Astrocyte (in vitro differentiated cells and primary cell): ENCODE measurements around the gene PNO1. TPM values are rescaled to one million over a fixed set of nuclear protein-coding genes. Genes with fewer than 3 reads are reported as not detected.

Experiments
- DNase-seq: peaks from one replicate; pipeline ENCODE4 v3.0.0-alpha.2; 2010; ENCODE audit warnings: low read depth
- FAIRE-seq: peaks from 2 replicates; lab custom pipeline; 2011; peaks lifted over from hg19 to GRCh38; lab: Jason Lieb, UNC
- H2AFZ ChIP-seq: 2 replicates; pipeline ENCODE4 v1.6.0; 2012; ENCODE audit warnings: low read depth, low read length, inconsistent platforms
- H3K27ac ChIP-seq: 2 replicates; pipeline ENCODE4 v1.5.1; 2011; ENCODE audit warnings: low read depth, low read length, inconsistent platforms
- H3K27me3 ChIP-seq: 2 replicates; pipeline ENCODE4 v1.6.0; 2011; ENCODE audit warnings: low read length, inconsistent platforms; ENCODE audit not compliant: insufficient read depth
- H3K36me3 ChIP-seq: 2 replicates; pipeline ENCODE4 v1.5.1; 2011; ENCODE audit warnings: low read length, inconsistent platforms; ENCODE audit not compliant: insufficient read depth
- H3K4me1 ChIP-seq: 2 replicates; pipeline ENCODE4 v1.5.1; 2011; ENCODE audit warnings: low read length, inconsistent platforms; ENCODE audit not compliant: insufficient read depth
- H3K4me2 ChIP-seq: 2 replicates; pipeline ENCODE4 v1.6.0; 2012; ENCODE audit warnings: low read length, inconsistent platforms
- H3K4me3 ChIP-seq: 2 replicates; pipeline ENCODE4 v1.5.1; 2011; ENCODE audit warnings: low read depth, mild to moderate bottlenecking, low read length, inconsistent platforms; ENCODE audit not compliant: insufficient read depth
- H3K79me2 ChIP-seq: 2 replicates; pipeline ENCODE4 v1.6.0; 2012; ENCODE audit warnings: mild to moderate bottlenecking, low read length, inconsistent platforms; ENCODE audit not compliant: insufficient read depth
- H3K9ac ChIP-seq: 2 replicates; pipeline ENCODE4 v1.6.0; 2012; ENCODE audit warnings: mild to moderate bottlenecking, low read length, inconsistent platforms
- H3K9me3 ChIP-seq: 2 replicates; pipeline ENCODE4 v1.5.1; 2012; ENCODE audit warnings: low read depth, mild to moderate bottlenecking, low read length, inconsistent platforms; ENCODE audit not compliant: insufficient read depth
- H4K20me1 ChIP-seq: 2 replicates; pipeline ENCODE4 v1.6.0; 2012; ENCODE audit warnings: low read length, inconsistent platforms; ENCODE audit not compliant: insufficient read depth
- H3K27ac Mint-ChIP-seq: one replicate; pipeline ENCODE4 v1.8.0; 2021; ENCODE audit warnings: mild to moderate bottlenecking, mixed read lengths; ENCODE audit not compliant: unreplicated experiment
- H3K27me3 Mint-ChIP-seq: one replicate; pipeline ENCODE4 v1.8.0; 2021; ENCODE audit warnings: low read depth, mixed read lengths; ENCODE audit not compliant: unreplicated experiment
- H3K36me3 Mint-ChIP-seq: one replicate; pipeline ENCODE4 v1.8.0; 2021; ENCODE audit warnings: low read depth, mixed read lengths; ENCODE audit not compliant: unreplicated experiment
- H3K4me1 Mint-ChIP-seq: one replicate; pipeline ENCODE4 v1.8.0; 2021; ENCODE audit warnings: low read depth, mixed read lengths; ENCODE audit not compliant: unreplicated experiment
- H3K4me3 Mint-ChIP-seq: one replicate; pipeline ENCODE4 v1.8.0; 2021; ENCODE audit warnings: mild to moderate bottlenecking, moderate library complexity, mixed read lengths; ENCODE audit not compliant: unreplicated experiment
- H3K9me3 Mint-ChIP-seq: one replicate; pipeline ENCODE4 v1.8.0; 2021; ENCODE audit warnings: mild to moderate bottlenecking, mixed read lengths; ENCODE audit not compliant: unreplicated experiment
- CTCF ChIP-seq: IDR thresholded peaks from 2 replicates; pipeline ENCODE4 v1.5.1; 2011; ENCODE audit warnings: low read depth, mild to moderate bottlenecking, inconsistent platforms, low read length, moderate library complexity; ENCODE audit not compliant: insufficient read depth
- EZH2 ChIP-seq: IDR thresholded peaks from 2 replicates; pipeline ENCODE4 v1.6.1; 2012; ENCODE audit warnings: mild to moderate bottlenecking, low read length, inconsistent platforms; ENCODE audit not compliant: insufficient read depth
- total RNA-seq: library from RNA; stranded (reverse); gene quantifications from 2 replicates; pipeline ENCODE4 v1.2.1, GENCODE V29; 2021

Gene PNO1
- total RNA-seq, 1 donor from 2014 or later = 26.8 TPM

DNA sequence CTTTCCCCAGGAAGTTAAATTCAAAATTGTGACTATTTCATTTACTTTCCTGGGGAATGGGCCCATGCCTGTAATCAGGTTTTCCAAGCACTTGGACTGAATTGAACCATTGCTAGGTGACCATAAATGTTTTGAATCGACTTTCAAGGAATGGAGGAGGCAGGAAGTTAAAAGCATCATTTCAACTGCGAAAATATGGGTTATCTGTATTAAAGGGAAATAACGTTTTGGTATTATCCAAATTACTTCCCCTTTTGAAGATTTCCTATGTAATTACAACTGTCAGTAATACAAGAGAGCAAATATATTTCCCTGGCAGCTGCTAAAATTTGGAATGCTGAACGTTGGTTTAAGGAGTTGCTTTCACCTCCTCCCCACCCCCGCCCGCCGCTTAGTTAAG is 19.0 kb downstream of the PNO1 start:
- H3K27me3 ChIP-seq = no peaks in the 10 kb centered on the region
- Mint-ChIP-seq H3K9me3 (no peaks in the 10 kb centered on the region), H3K4me1 (no peaks in the 10 kb centered on the region), H3K27me3 (no peaks in the 10 kb centered on the region), H3K27ac (no peak overlapping the region), H3K36me3 (peaks cover 5% of the 10 kb centered on the region), H3K4me3 (no peak overlapping the region)
- no peak overlapping the region for H3K4me2 ChIP-seq
- no peak overlapping the region for H3K9ac ChIP-seq
- no peak overlapping the region for H3K4me3 ChIP-seq
- peaks cover 15% of the 10 kb centered on the region for H4K20me1 ChIP-seq
- peaks cover 29% of the 10 kb centered on the region for H3K36me3 ChIP-seq
- peaks cover 14% of the 10 kb centered on the region for H3K79me2 ChIP-seq
- H3K4me1 ChIP-seq = no peaks in the 10 kb centered on the region
- no peaks in the 10 kb centered on the region for H3K9me3 ChIP-seq
- no peak for DNase-seq
- no peak overlapping the region for H2AFZ ChIP-seq
- no peak overlapping the region for H3K27ac ChIP-seq
- FAIRE-seq = no peak
- TF ChIP-seq CTCF = no peak
- TF ChIP-seq EZH2 = no peak

DNA sequence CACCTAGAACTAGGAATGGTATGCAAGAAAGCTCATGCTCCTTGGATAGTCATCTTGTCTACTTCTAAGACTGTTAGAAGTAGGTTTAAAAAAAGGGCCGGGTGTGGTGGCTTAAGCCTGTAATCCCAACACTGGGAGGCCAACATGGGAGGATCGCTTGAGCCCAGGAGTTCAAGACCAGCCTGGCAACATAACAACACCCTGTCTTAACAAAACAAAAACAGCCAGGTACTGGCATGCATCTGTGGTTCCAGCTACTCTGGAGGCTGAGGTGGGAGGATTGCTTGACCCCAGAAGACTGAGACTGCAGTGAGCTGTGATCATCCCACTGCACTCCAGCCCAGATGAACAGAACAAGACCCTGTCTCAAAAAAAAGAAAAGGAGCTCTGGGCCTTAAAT is 19.9 kb downstream of the PNO1 start:
- Histone ChIP-seq H3K27me3 (no peaks in the 10 kb centered on the region), H3K4me1 (no peaks in the 10 kb centered on the region), H3K36me3 (peaks cover 26% of the 10 kb centered on the region), H3K9me3 (no peaks in the 10 kb centered on the region), H4K20me1 (peaks cover 8% of the 10 kb centered on the region), H3K9ac (no peak overlapping the region), H3K27ac (no peak overlapping the region), H3K4me3 (no peak overlapping the region), H2AFZ (no peak overlapping the region), H3K4me2 (no peak overlapping the region), H3K79me2 (peaks cover 10% of the 10 kb centered on the region)
- H3K4me1 Mint-ChIP-seq = no peaks in the 10 kb centered on the region
- H3K27me3 Mint-ChIP-seq = no peaks in the 10 kb centered on the region
- no peak overlapping the region for H3K4me3 Mint-ChIP-seq
- H3K9me3 Mint-ChIP-seq = no peaks in the 10 kb centered on the region
- no peak for TF ChIP-seq EZH2
- TF ChIP-seq CTCF = no peak
- H3K27ac Mint-ChIP-seq = no peak overlapping the region
- FAIRE-seq = no peak
- no peak for DNase-seq
- peaks cover 5% of the 10 kb centered on the region for H3K36me3 Mint-ChIP-seq

- Histone ChIP-seq H3K79me2 (peaks cover 14% of the 10 kb centered on the region), H3K27me3 (no peaks in the 10 kb centered on the region), H3K9me3 (no peaks in the 10 kb centered on the region), H3K4me3 (no peak overlapping the region), H3K27ac (no peak overlapping the region), H3K4me1 (no peaks in the 10 kb centered on the region), H3K36me3 (peaks cover 30% of the 10 kb centered on the region), H3K9ac (no peak overlapping the region), H2AFZ (no peak overlapping the region), H3K4me2 (no peak overlapping the region), H4K20me1 (peaks cover 8% of the 10 kb centered on the region)
- H3K27ac Mint-ChIP-seq = no peak overlapping the region
- FAIRE-seq (no peak), DNase-seq (no peak)
- H3K36me3 Mint-ChIP-seq = peaks cover 5% of the 10 kb centered on the region
- no peaks in the 10 kb centered on the region for H3K4me1 Mint-ChIP-seq
- no peak overlapping the region for H3K4me3 Mint-ChIP-seq
- no peaks in the 10 kb centered on the region for H3K27me3 Mint-ChIP-seq
- no peak for TF ChIP-seq CTCF
- no peak for TF ChIP-seq EZH2
- no peaks in the 10 kb centered on the region for H3K9me3 Mint-ChIP-seq
Observed at GRCh38 chr2:68178432-68178831, 20.7 kb downstream of the PNO1 start.
